GM18951 (cell line): Measurements from ENCODE around the gene SSR1.
"Not testable (repeated sequence)": the region's sequence is repeated elsewhere in the genome, so short reads cannot be mapped to it uniquely, and the experiment has no call there.

Experiments used
- POLR2A ChIP-seq: IDR thresholded peaks from 4 replicates; pipeline ENCODE4 v1.6.1; 2011; ENCODE audit warnings: mild to moderate bottlenecking; ENCODE audit not compliant: insufficient read length, insufficient read depth; ENCODE audit errors: extremely low read depth
- in situ Hi-C: fragments of 300-500 bp; cut with MboI; formaldehyde crosslinking; loops from one replicate; pipeline ENCODE4 v1.12.0; 2022; ENCODE audit warnings: low sequenced_read_pairs, mixed read lengths, inconsistent platforms; ENCODE audit not compliant: unreplicated experiment

The SSR1 gene

DNA sequence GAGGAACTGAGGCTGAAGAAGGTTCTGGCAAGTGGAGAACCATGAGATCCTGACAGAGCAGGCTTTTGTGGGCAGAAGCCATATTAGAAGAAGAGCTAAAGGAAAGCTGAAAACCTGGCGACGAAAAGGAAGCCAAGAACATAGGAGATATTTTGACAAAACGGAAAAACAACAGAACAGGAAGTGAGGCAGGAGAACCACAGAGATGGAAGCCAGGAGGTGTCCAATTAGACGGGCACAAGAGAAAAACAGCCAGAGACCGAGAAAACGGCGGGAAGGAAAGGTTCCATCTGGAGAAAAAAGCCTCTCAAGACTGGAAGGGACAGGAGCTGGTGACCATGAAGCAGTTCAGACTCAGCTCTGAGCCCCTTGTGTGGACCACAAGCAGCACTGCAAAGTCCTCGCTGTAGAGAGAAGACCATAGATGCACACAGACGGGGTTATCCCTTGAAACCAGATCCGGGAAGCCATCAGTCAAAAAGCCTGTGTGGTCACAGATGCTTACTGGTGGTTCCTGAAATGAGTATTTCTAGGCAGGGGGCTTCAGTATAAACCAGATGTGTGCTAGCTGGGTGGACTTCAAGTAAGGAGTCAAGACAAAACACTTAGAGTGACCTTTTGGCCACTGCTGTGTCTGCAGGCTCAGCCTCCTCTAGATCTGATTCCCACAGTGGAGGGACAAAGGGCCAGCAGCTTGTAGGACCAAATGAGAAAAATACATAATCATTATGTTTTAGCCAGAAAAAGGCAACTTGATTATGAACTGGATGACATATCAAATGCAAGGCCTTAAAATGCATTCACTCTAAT, 30.7 kb downstream of the SSR1 start:
- in situ Hi-C loops: loop anchor here (10.0 to 25.0 kb wide), 2 partner anchors 322 to 730 kb away; no protein-coding TSS in a partner anchor

DNA sequence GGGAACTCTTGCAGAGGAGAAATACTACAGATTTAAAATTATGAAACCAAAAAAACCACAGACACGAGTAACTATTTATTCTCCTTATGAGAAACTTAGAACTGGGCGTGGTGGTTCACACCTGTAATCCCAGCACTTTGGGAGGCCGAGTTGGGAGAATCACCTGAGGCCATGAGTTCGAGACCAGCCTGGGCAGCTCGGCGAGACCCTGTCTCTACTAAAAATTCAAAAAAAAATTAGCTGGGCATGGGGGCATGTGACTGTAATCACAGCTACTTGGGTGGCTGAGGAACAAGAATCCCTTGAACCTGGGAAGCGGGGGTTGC, 36.8 kb downstream of the SSR1 start:
- TF ChIP-seq POLR2A: no peak
- in situ Hi-C loops: loop anchor here (25.0 kb wide), 1 partner anchor 736 kb away; no protein-coding TSS in a partner anchor

More for the DNA sequence above, 30.7 kb downstream of the SSR1 start:
- peak; percentile 28 for TF ChIP-seq POLR2A

DNA sequence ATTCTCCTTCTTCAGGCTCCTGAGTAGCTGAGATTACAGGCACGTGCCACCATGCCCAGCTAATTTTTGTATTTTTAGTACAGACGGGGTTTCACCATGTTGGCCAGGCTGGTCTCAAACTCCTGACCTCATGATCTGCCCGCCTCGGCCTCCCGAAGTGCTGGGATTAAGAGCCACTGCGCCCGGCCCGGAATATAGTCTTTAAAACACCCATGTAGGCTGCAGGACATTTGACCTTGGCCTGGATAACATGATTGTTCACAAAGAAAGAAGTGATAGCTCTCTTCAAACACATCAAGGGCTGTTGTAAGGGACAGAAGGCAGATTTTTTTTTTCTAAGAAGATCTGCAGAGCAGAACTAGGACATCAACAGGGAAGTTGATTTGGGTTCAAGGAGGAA, 38.5 kb downstream of the SSR1 start:
- in situ Hi-C loops: not testable (repeated sequence)

DNA sequence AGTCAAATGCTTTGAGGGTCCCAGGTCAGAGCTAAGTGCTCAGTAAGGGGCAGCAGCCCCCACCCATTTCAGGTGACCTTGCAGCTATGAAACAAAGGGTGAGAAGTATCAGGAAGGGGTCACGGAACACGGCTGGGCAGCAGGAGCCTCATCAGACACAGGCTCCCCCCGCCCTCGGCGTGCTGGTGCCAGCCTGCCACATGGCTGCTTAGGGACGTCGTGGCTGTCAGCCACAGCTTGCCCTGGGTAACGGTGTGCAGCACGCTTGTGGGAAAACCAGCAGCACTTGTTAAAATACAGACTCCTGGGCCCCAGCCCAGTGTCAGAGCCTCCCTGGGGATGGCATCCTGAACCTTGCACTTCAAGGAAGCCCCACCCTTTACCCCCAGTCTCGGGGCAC, 39.3 kb downstream of the SSR1 start:
- TF ChIP-seq POLR2A: no peak
- in situ Hi-C loops: no loop called here

DNA sequence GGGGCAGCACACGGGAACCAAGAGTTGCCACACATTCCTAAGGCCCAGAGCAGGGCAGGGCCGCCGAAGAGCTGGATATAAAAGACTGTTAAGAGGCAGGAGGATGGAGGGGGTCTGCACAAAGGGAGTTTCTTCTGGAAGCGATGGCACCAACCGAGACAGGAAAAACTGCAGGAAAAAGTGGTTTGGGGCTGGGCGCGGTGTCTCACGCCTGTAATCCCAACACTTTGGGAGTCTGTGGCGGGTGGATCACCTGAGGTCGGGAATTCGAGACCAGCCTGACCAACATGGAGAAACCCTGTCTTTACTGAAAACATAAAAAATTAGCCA, 41.8 kb downstream of the SSR1 start:
- in situ Hi-C loops: no loop called here
- no peak for TF ChIP-seq POLR2A

DNA sequence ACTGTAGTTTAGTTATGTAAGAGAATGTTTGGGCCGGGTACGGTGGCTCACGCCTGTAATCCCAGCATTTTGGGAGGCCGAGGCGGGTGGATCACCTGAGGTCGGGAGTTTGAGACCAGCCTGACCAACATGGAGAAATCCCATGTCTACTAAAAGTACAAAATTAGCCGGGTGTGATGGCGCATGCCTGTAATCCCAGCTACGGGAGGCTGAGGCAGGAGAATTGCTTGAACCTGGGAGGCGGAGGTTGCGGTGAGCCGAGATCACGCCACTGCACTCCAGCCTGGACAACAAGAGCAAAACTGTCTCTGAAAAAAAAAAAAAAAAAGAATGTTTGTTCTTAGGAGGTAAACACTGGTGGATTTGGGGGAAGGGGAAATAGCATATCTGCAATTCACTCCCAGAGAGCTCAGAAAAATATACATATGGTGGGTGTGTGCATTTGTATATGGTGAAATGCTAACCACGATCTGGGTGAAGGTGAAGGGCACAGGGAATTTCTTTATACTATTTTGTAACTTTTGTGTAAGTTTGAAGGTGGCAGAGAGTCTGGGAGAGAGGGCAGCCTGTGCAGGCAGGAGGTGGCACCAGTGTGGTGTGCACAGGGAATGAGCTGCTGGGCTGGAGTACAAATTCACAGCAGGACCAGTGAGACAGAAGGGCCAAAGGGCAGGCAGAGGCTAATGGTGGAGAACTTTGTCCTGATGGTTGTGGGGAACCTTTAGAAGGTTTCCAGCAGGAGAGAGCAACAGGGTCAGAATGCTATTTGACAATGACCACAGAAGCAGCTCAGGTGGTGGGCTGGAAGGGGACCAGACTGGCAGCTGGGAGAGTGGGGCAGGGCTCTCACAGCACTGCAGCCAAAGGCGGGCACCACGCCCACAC, 42.4 kb downstream of the SSR1 start:
- no peak for TF ChIP-seq POLR2A
- in situ Hi-C loops: no loop called here

DNA sequence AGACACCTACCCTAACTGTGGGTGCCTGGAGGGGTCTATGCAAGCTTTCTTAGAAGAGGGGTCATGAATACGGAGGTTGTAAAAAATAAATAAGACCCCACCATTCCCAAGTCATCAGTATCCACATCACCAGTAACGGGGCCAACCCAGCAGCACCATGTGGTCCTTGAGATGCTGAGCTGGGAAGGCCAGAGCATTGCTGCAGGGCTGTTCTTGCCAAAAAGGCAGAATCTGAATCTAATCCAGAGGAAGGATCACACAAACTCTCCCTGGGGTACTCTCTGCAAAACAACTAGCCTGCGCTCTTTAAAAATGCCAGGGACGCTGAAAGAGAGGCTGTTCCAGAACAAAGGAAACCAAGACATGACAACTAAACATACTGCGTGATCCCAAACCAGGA, 43.2 kb downstream of the SSR1 start:
- no peak for TF ChIP-seq POLR2A
- in situ Hi-C loops: no loop called here

DNA sequence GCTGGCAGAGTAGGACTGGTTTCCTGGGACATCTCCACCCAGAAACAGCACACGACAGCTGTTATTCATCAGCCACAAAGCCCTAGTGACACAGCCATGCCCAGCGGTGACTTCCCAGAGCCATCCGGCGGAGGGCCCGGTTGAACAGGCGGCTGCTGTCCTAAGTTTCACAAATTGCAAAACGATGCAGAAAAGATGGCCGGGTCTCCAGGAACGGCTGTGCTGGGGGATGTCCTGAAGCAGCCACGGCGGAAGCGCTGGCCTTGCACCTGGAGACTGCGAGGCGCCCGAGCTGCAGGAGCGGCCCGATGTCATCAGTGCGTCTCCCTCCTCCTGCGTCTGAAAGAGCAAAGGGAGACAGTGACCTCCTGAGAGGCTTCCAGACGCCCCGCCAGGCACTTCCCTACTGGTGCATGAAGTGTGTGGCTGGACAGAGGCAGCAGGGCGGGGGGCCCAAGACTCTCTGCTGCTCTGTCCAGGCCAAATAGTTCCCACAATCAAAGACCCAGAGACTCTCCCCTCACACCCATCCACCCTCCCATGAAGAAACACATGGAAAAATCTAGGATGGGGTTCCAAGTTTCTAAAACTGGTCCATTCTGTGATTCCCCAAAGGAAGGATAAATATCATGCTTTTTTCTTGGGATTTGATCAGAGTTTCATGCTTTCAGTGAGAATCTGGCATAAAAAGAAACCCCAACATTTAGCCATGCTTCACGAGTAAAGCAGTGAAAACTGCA, 44.0 kb downstream of the SSR1 start:
- in situ Hi-C loops: no loop called here
- no peak for TF ChIP-seq POLR2A

DNA sequence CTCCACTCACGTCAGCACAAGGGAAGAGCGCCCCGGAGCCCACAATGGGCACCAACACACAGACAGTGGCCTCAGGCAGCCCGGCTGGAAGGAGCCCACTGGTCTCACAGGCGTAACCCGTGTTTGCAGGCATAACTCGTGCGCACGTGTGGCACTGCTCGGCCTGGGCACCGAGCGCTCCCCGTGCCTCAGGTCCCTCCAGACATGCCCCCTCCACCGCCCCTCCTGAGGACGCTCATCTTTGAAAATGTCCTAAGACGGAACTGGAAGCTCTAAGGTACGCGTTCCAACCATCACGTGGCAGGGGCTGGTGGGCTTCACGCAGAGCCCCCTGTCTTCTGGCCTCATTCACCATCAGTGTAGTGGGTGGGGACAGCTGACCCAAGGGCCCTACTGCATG, 44.6 kb downstream of the SSR1 start:
- in situ Hi-C loops: no loop called here
- no peak for TF ChIP-seq POLR2A

DNA sequence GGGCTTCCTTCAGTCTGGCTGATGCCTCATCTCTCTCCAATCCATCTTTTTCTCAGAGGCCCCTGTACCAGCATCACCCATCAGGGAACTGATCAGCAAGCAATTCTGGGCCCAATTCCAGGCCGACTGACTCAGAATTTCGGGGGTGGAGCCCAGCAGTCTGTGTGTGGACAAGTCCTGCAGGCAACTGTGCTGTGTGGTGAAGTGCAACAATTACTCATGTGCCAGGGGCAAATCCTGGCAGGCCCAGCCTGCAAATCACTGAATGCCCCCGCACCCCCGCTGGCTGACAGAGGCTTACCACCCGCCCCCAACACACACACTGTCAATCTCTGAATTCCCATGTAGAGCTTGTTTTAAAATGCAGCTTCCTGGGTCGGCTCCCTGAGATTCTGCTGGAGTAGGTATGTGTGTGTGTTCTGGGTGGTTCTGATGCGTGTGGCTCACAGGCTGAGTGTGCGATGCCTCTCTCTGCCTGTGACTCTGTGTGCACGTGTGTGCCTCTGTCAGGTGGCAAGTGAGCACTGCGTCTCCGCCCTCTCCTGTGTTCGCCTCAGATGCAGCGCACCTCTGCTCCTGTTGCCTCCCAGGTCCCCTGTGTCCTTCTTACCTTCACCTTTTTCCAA, 45.4 kb downstream of the SSR1 start:
- in situ Hi-C loops: no loop called here
- no peak for TF ChIP-seq POLR2A

DNA sequence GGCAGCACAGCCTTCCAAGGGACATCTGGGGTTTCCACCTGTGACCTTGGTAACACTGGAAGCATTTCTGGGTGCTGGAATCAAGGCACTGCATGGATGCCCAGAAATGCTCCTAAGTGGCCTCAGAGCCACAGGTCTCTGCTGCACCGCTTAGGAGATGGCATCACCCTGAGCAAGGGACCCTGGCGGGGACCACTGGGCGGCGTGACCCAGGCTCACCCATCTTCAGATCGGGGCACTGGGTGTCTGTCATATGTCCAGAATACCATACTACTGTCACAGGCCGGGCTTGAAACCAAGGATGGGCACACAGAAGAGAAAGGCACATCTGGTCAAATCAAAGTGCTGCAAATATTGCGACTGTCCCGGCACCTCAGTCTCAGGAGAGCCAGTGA, 45.9 kb downstream of the SSR1 start:
- in situ Hi-C loops: no loop called here
- no peak for TF ChIP-seq POLR2A

DNA sequence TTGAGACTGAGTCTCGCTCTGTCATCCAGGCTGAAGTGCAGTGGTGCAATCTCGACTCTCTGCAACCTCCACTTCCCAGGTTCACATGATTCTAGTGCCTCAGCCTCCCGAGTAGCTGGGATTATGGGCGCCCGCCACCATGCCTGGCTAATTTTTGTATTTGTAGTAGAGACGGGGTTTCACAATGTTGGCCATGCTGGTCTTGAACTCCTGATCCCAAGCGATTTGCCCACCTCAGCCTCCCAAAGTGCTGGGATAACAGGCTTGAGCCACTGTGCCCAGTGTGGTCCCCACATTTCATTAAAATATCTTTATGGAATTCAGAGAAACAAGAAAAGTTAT, 47.6 kb downstream of the SSR1 start:
- in situ Hi-C loops: not testable (repeated sequence)

DNA sequence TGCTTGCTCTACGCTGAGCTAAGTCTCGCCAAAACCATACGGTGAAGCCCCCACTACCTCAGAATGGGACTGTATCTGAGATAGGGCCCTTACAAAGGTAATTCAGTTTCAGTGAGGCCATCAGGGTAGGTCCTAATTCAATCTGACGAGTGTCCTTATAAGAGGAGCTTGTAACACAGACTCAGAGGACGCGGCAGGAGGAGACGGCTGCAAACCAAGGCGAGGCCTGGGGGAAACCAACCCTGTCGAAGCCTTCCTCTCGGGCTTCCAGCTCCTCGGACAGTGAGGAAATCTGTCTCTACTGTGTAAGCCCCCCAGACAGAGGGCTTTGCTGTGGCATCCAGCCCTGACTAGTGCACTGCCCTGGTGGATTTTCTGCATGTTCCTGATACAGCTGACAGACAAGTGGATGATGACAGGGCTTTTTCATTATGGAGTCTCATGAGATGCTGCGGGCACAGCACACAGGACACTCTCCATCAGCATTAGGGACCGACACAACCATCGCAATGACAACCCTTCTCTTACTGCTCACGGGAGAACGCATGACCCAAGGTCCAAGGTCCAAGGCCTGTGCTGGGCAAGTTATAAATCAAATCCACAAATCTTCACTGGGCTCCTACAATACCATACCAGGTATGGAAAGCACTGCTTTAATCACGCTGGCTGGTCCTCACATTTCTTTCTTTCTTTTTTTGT, 48.2 kb downstream of the SSR1 start:
- in situ Hi-C loops: no loop called here
- no peak for TF ChIP-seq POLR2A
